Smooth muscle cell (in vitro differentiated cells): ENCODE results near the gene POLE. TPM values are rescaled to one million over a fixed set of nuclear protein-coding genes. Genes with fewer than 3 reads are reported as not detected.

ENCODE experiments used
- DNase-seq: peaks from one replicate; lab custom pipeline; 2025; ENCODE audit not compliant: unreplicated experiment; lab: John Stamatoyannopoulos, UW
- H2AFZ ChIP-seq: fragments of 200-600 bp; sonication (generic); 2 replicates; pipeline ENCODE4 v1.6.0; 2016; ENCODE audit warnings: antibody characterized with exemption, low read depth, mild to moderate bottlenecking
- H3F3A ChIP-seq: fragments of 200-600 bp; sonication (generic); 2 replicates; pipeline ENCODE4 v1.6.0; 2017; ENCODE audit warnings: antibody characterized with exemption, low read depth
- H3K27ac ChIP-seq: fragments of 200-600 bp; sonication (generic); 2 replicates; pipeline ENCODE4 v1.5.1; 2016; ENCODE audit warnings: low read depth, mild to moderate bottlenecking
- H3K27me3 ChIP-seq: fragments of 200-600 bp; sonication (generic); 2 replicates; pipeline ENCODE4 v1.6.1; 2016; ENCODE audit warnings: low read depth, mild to moderate bottlenecking
- H3K36me3 ChIP-seq: fragments of 200-600 bp; sonication (generic); 2 replicates; pipeline ENCODE4 v1.5.1; 2016; ENCODE audit warnings: low read depth
- H3K4me1 ChIP-seq: fragments of 200-600 bp; sonication (generic); 2 replicates; pipeline ENCODE4 v1.5.1; 2016; ENCODE audit warnings: low read depth
- H3K4me2 ChIP-seq: fragments of 200-600 bp; sonication (generic); 2 replicates; pipeline ENCODE4 v1.6.0; 2016; ENCODE audit warnings: mild to moderate bottlenecking
- H3K4me3 ChIP-seq: fragments of 200-600 bp; sonication (generic); 2 replicates; pipeline ENCODE4 v1.5.1; 2016; ENCODE audit warnings: mild to moderate bottlenecking
- H3K79me2 ChIP-seq: fragments of 200-600 bp; sonication (generic); 2 replicates; pipeline ENCODE4 v1.6.0; 2016; ENCODE audit warnings: low read depth, mild to moderate bottlenecking
- H3K9ac ChIP-seq: fragments of 200-600 bp; sonication (generic); 2 replicates; pipeline ENCODE4 v1.6.0; 2016; ENCODE audit warnings: low read depth
- H3K9me3 ChIP-seq: fragments of 200-600 bp; sonication (generic); replicated peaks from 2 replicates; pipeline ENCODE4 v1.5.1; 2016; ENCODE audit warnings: low read depth
- H4K20me1 ChIP-seq: fragments of 200-600 bp; sonication (generic); 2 replicates; pipeline ENCODE4 v1.6.0; 2016; ENCODE audit warnings: low read depth
- WGBS: methylation state at CpG from one replicate; pipeline ENCODE4 v1.1.7; 2016; ENCODE audit warnings: low lambda C conversion rate; 5-methylcytosine and 5-hydroxymethylcytosine counted together
- polyA plus RNA-seq: library from polyadenylated mRNA; unstranded; fragments of >200 nt; fragmentation: Nextera tagmentation; extraction: Ambion mirVana; gene quantifications from 2 replicates; pipeline ENCODE4 v1.2.1, GENCODE V29; 2016
- total RNA-seq: library from RNA; depleted of rRNA; stranded (reverse); fragments of >200 nt; gene quantifications from 2 replicates; pipeline ENCODE4 v1.2.3, GENCODE V29; 2014
- TF ChIP-seq, protein P1 (sequence below): fragments of 200-600 bp; sonication (generic); IDR thresholded peaks from 2 replicates; pipeline ENCODE4 v1.5.1; 2017; ENCODE audit warnings: borderline replicate concordance, mild to moderate bottlenecking, antibody characterized with exemption; ENCODE audit not compliant: insufficient read depth, poor library complexity, severe bottlenecking

The POLE gene
- total and polyA plus RNA-seq, 2 experiments from 2014 or later: 8.5 to 11.5 TPM

DNA sequence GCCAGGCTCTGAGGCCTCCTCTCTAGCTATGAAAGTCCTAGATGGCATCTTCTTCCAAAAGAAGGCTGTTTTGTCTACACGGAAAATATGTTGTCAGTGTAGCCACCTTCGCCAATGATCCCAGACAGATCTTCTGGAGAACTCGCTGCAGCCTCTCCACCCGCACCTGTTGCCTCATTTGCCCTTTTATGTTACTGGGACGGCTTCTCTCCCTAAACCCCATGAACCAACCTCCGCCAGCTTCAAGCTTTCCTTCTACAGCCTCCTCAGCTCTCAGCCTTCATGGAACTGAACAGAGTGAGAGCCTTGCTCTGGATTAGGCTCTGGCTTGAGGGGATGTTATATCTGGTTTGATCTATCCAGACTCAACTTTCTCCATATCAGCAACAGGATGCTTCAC, 57.8 kb downstream of the POLE start:
- no peaks in the 10 kb centered on the region for H4K20me1 ChIP-seq
- H2AFZ ChIP-seq: no peak overlapping the region
- no peak overlapping the region for H3K4me3 ChIP-seq
- WGBS: 94% methylated on average over 6 of the region's 6 CpGs
- H3K4me2 ChIP-seq: no peak overlapping the region
- H3F3A ChIP-seq: no peaks in the 10 kb centered on the region
- H3K36me3 ChIP-seq: peaks cover 3% of the 10 kb centered on the region
- no peaks in the 10 kb centered on the region for H3K9me3 ChIP-seq
- no peak for DNase-seq
- TF ChIP-seq, protein P1, sequence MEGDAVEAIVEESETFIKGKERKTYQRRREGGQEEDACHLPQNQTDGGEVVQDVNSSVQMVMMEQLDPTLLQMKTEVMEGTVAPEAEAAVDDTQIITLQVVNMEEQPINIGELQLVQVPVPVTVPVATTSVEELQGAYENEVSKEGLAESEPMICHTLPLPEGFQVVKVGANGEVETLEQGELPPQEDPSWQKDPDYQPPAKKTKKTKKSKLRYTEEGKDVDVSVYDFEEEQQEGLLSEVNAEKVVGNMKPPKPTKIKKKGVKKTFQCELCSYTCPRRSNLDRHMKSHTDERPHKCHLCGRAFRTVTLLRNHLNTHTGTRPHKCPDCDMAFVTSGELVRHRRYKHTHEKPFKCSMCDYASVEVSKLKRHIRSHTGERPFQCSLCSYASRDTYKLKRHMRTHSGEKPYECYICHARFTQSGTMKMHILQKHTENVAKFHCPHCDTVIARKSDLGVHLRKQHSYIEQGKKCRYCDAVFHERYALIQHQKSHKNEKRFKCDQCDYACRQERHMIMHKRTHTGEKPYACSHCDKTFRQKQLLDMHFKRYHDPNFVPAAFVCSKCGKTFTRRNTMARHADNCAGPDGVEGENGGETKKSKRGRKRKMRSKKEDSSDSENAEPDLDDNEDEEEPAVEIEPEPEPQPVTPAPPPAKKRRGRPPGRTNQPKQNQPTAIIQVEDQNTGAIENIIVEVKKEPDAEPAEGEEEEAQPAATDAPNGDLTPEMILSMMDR: no peak
- no peak overlapping the region for H3K9ac ChIP-seq
- no peaks in the 10 kb centered on the region for H3K27me3 ChIP-seq
- H3K79me2 ChIP-seq: no peaks in the 10 kb centered on the region
- H3K27ac ChIP-seq: no peak overlapping the region
- H3K4me1 ChIP-seq: no peaks in the 10 kb centered on the region

DNA sequence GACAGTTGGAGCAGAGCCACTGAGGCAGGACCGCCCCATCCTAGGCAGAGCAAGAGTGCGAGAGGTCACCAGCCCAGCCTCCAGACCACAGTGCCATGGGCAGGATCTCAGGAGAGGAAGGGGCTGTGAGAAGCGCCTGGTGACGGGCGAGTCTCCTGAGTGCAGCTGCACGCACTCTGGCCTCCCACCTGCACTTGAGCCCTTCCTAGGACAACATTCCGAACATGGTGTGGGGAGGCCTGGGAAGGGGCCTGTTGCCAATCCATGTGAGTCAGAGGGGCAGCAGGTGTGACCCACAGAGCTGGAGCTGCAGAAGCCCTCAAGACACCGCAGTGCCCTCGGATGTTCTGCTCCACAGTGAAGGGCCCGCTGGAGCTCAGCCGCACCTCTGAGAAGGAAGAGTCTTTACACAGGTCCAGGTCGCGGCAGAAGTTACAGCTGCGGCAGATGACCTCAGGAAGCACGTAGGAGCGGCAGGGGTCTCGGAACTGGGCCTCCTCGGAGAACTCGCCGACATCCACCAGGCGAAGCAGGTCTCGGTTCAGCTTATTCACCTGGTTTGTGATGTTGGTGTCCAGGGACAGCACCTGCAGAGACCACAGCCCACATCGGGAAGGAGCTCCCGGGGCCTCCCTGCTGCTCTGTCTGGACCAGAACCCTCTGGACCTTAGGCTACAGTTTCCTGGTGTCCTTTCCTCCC, 61.3 kb downstream of the POLE start:
- Histone ChIP-seq H3K9me3 (no peaks in the 10 kb centered on the region), H3K4me2 (no peak overlapping the region), H3F3A (peaks cover 4% of the 10 kb centered on the region), H3K4me3 (no peak overlapping the region), H3K27me3 (no peaks in the 10 kb centered on the region), H4K20me1 (peaks cover 3% of the 10 kb centered on the region), H3K79me2 (no peaks in the 10 kb centered on the region), H3K36me3 (peaks cover under 1% of the 10 kb centered on the region), H2AFZ (no peak overlapping the region), H3K27ac (no peak overlapping the region), H3K9ac (no peak overlapping the region), H3K4me1 (no peaks in the 10 kb centered on the region)
- DNase-seq: no peak
- TF ChIP-seq, protein P1: no peak
- 97% methylated on average over 22 of the region's 24 CpGs for WGBS

DNA sequence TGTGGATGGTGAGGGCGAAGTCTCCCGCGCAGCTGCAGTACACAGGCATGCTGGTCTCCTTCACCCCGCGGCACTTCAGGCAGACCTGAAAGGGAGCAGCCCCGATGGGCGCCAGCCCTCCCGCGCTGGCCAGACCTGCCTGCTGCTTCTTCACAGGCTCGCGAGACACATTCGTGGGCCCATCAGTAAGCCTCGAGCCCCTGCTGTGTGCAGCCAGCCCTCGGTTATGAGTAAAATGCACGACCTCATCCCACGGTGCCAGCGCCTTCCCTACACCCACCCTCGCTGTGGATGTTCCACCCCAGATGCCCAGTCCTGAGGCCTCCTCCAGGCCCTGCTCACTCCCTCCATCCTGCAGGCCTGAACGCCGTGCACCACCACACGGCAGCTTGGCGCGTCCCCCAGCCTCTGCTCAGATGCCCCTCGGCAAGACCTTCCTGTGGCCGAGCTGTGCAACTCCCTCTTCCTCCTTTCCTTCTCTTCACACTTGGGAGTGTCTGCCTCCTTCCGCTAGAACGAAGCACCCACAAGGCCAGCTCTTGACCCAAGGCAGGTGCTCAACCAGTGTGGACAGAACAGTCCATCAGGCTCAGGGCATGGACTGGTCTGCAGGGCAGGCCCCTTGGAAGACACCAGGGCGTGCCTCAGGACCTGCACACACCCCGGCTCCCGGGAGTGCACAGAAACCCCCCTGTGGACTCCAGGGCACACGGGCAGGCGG, 62.1 kb downstream of the POLE start:
- Histone ChIP-seq H3K36me3 (no peaks in the 10 kb centered on the region), H3K9me3 (no peaks in the 10 kb centered on the region), H3K4me1 (no peaks in the 10 kb centered on the region), H3F3A (peaks cover 4% of the 10 kb centered on the region), H2AFZ (no peak overlapping the region), H3K27me3 (peaks cover 6% of the 10 kb centered on the region), H3K4me3 (no peak overlapping the region), H3K4me2 (no peak overlapping the region), H4K20me1 (peaks cover 3% of the 10 kb centered on the region), H3K79me2 (no peaks in the 10 kb centered on the region), H3K27ac (no peak overlapping the region), H3K9ac (no peak overlapping the region)
- no peak for DNase-seq
- TF ChIP-seq, protein P1: no peak
- 92% methylated on average over 25 of the region's 32 CpGs for WGBS
